ENCODE data around the gene CYP2D6. TPM values are rescaled to one million over a fixed set of nuclear protein-coding genes. Genes with fewer than 3 reads are reported as not detected.

The CYP2D6 gene
- total RNA-seq, 1 experiment from 2014 or later = 2.7 TPM

GRCh38 chr22:42171946-42172719 lies 41.5 kb upstream of the CYP2D6 start:
- in situ Hi-C loops (cut with HindIII; ENCODE audit: low pct_unique_long_range_greater_than_20kb, low sequenced_read_pairs) = no loop called here

GRCh38 chr22:42171417-42171816 lies 40.8 kb upstream of the CYP2D6 start:
- TF ChIP-seq TCF7L2 (IDR thresholded peaks at IDR 0.05; ENCODE audit: low read depth, low read length) (no peak), POLR2AphosphoS5 (IDR thresholded peaks at IDR 0.05; ENCODE audit: low read depth, low read length) (no peak), CTCF (IDR thresholded peaks at IDR 0.05) (no peak), SIN3A (IDR thresholded peaks at IDR 0.05; ENCODE audit: borderline replicate concordance, insufficient read depth, low read depth, low read length) (no peak), REST (IDR thresholded peaks at IDR 0.05; ENCODE audit: insufficient read depth in 1 of 2, low read depth in 2 of 2, low read length in 1 of 2) (no peak)
- intact Hi-C loops (cut with micrococcal nuclease; ENCODE audit: unreplicated experiment) (loop anchor here (10.0 kb wide), 1 partner anchor 93 kb away; no protein-coding TSS in a partner anchor), in situ Hi-C loops (cut with HindIII; ENCODE audit: low pct_unique_long_range_greater_than_20kb, low sequenced_read_pairs) (no loop called here)
- DNase-seq (ENCODE audit: low read depth, low spot score) (no peak), ATAC-seq (no peak)
- H3K9me3 ChIP-seq (ENCODE audit: control insufficient read depth, insufficient read depth, low read depth, low read length) = no peaks in the 10 kb centered on the region
- CTCF ChIA-PET = no interaction called here
- POLR2A ChIA-PET = no interaction called here
- H3K4me3 ChIP-seq (ENCODE audit: low read depth in 2 of 2, low read length in 2 of 2) = no peak overlapping the region
- no TSS peak for BruUV-seq (replicated peaks)
- no peak overlapping the region for H3K27ac ChIP-seq (ENCODE audit: low read length)
- H3K27me3 ChIP-seq (ENCODE audit: control insufficient read depth, insufficient read depth, low read length) = no peaks in the 10 kb centered on the region
- no peaks in the 10 kb centered on the region; the same call in 1 of the 2 replicates for H3K4me1 ChIP-seq (ENCODE audit: control insufficient read depth, insufficient read depth, low read length)
- no peaks in the 10 kb centered on the region; the same call in 1 of the 2 replicates for H3K36me3 ChIP-seq (ENCODE audit: control insufficient read depth, insufficient read depth, low read length)

More at GRCh38 chr22:42171946-42172719, 41.5 kb upstream of the CYP2D6 start:
- Histone ChIP-seq H3K4me3 (ENCODE audit: low read depth in 2 of 2, low read length in 2 of 2) (no peak overlapping the region), H3K4me1 (ENCODE audit: control insufficient read depth, insufficient read depth, low read length) (no peaks in the 10 kb centered on the region; the same call in 1 of the 2 replicates), H3K27ac (ENCODE audit: low read length) (no peak overlapping the region), H3K27me3 (ENCODE audit: control insufficient read depth, insufficient read depth, low read length) (no peaks in the 10 kb centered on the region), H3K36me3 (ENCODE audit: control insufficient read depth, insufficient read depth, low read length) (no peaks in the 10 kb centered on the region; the same call in 1 of the 2 replicates), H3K9me3 (ENCODE audit: control insufficient read depth, insufficient read depth, low read depth, low read length) (no peaks in the 10 kb centered on the region)
- no TSS peak for BruUV-seq (replicated peaks)
- intact Hi-C loops (cut with micrococcal nuclease; ENCODE audit: unreplicated experiment) = loop anchor here (10.0 kb wide), 1 partner anchor 93 kb away; no protein-coding TSS in a partner anchor
- POLR2A ChIA-PET = no interaction called here
- ATAC-seq (no peak), DNase-seq (ENCODE audit: low read depth, low spot score) (no peak)
- CTCF ChIA-PET = no interaction called here
- TF ChIP-seq POLR2AphosphoS5 (IDR thresholded peaks at IDR 0.05; ENCODE audit: low read depth, low read length) = no peak
- TF ChIP-seq REST (IDR thresholded peaks at IDR 0.05; ENCODE audit: insufficient read depth in 1 of 2, low read depth in 2 of 2, low read length in 1 of 2) = no peak
- TF ChIP-seq TCF7L2 (IDR thresholded peaks at IDR 0.05; ENCODE audit: low read depth, low read length) = no peak
- TF ChIP-seq CTCF (IDR thresholded peaks at IDR 0.05) = no peak
- no peak for TF ChIP-seq SIN3A (IDR thresholded peaks at IDR 0.05; ENCODE audit: borderline replicate concordance, insufficient read depth, low read depth, low read length)
